ENCODE results near the gene PRRG4.
"Not testable (repeated sequence)": the region's sequence is repeated elsewhere in the genome, so short reads cannot be mapped to it uniquely, and the experiment has no call there.

PRRG4 gene

DNA sequence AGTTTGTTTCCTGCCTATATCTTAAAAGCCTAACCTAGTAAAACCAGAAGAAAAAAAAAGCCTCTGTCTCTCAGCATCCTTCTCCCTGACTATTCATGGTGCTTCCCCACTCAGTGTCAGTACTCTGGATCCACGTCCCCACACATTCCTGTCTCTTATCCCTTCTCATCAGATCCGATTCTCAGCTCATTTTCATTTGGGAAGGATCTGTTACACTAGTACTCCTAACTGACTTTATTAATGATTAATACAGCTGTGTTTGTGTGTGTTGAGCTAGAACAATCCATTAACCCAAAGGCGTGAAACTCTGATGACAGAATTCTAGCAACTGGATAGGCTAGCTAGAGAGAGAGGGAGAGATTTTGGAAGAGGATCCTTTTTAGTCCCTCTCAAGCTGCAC is 1.5 kb downstream of the PRRG4 start:
- DNase-seq, result no peak

DNA sequence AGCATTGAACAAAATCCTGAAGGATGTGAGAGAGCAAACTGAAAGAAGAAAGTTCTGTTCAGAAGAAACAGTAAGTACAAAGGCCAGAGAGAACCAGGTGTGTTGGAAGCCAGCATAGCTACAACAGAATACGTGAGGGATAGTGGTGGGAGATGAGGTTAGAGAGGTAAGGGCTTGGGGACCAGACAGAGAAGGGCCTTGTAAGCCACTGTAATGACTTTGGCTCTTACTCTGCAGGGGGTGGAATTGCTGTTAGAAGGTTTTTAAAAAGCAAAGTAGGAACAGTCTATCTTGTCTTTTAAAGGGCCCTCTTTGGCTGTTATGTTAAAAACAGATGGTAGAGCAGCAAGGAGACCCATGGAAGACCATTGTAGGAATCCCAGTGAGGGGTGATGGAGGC is 4.2 kb downstream of the PRRG4 start:
- no peak for DNase-seq

DNA sequence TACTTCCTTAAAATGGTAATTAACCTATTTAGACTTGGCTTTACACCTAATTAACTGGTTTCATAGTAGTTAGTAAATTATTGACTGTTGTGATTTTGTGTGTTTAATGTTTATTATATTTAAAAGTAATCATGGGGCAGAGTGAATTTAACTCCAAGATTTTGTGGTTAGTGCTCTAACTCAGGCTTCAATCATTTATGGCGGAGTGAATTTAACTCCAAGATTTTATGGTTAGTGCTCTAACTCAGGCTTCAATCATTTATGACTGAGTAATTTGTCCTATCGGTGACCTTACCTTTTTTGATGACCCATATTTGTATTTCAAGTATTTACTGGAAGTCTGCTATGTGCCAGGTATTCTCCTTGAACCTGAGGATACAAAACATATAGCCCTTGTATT is 7.2 kb downstream of the PRRG4 start:
- no peak for DNase-seq

DNA sequence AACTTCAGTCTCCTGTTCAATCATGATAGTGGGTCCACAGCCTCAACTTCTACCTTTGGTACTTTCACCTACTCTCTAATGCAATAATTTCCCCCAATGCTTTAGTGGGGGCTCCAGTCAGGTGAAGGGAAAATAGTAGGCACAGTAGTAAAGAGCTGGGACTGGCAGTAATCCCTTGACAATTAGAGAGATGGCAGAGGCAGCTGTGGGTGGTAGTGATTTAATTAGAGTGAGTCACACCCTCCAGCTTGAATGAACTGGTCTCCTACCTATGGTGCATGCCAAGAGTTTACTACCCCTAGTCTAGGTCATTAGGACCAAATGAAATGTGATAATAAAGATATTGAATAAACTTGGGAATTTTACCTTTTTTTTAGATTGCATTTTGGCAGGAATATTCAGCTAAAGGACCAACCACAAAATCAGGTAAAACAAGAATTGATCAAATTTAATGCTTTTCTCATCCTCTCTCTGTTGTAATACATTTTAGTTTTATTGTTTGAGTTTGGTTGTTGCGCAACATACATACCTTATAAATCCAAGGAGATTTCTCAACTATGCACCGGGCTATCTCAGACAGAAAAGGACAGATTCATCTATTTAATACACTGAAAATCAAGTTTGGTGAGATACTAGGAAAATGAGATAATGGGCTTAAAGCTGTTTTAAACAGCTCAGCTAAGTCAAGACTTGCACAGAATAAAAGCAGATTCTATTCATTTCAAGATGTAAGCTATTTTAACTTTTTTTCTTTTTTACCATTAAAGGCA is 9.0 kb downstream of the PRRG4 start:
- DNase-seq, result peak; percentile 2

DNA sequence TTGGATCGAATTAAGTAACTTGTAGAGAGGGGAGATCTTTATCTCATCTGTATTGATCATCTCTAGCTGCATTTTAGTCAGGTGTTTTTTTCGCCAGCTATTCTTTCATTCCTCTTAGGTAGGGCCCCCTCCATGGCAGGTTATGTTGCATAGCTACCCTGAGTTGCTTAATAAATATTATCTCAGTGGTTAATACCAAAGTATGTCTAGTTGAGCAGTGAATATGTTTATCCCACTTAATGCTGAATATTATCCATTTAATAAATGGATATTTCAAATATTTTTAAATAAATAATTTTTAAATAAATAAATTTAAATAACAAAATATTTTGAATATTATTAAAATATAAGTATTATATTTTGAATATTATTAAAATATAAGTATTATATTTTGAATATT is 9.6 kb downstream of the PRRG4 start:
- DNase-seq, result no peak

DNA sequence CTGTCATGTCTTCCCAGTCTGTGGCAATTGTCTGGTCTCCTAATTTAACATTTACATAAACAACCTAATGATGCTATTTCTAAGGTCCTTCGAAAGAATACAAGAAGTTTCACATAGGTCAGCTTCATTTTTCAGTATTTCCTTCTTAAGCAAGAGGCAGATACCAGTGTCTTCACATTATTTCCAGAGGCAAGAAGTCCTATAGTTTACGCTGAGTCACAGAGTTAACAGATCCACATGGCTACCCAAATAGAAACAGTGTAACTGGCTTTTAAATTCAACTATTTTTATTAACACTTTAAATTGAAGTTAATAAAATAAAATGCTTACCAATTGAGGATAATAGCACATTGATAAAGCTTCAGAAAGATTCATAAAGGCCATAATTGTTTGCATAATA is 10.9 kb downstream of the PRRG4 start:
- DNase-seq, result no peak

DNA sequence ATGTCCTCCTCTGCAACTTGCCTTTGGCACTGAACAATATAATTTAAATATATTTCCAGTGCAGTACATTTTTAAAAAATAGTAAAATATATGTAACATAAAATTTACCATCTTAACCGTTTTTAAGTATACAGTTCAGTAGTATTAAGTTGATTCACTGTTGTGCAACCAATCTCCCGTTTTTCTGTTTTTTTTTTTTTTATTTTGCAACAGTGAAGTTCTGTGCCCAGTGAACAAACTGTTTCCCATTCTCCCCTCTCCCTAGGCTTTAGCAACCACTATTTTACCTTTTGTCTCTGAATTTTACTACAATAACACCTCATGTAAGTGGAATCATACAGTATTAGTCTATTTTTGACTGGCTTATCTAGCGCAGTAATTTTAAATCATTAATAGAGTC is 13.8 kb downstream of the PRRG4 start:
- no peak for DNase-seq

DNA sequence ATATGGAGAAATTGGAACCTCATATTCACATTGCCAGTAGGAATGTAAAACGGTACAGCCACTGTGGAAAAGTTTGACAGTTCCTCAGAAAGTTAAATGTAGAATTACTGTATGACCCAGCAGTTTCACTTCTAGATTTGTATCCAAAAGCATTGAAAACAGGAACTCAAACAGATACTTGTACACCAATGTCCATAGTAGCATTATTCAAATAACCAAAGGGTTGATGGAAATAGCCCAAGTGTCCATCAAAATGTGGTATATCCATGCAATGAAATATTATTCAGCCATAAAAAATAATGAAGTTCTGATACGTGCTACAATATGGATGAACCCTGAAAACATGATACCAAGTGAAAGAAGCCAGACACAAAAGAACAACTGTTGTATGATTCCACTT is 17.8 kb downstream of the PRRG4 start:
- no peak for DNase-seq

DNA sequence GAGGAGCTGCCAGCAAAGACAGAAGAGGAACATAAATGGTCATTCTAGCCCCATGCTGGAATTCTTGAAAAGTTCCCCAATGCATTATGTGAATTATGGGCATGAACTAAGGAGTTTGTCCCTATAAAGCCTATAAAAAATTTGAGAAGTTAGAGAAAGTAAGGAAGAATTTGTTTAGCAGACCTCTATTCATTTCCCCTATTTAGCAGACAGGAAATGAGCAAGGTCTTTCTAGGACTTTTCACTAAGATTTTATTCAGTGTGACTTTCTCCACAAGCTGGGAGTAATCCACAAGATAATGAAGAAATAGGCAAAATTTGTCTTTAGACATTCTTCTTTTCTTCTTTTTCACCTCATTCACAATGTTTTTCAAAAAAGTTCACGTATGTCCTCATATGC is 20.0 kb downstream of the PRRG4 start:
- DNase-seq, result no peak

DNA sequence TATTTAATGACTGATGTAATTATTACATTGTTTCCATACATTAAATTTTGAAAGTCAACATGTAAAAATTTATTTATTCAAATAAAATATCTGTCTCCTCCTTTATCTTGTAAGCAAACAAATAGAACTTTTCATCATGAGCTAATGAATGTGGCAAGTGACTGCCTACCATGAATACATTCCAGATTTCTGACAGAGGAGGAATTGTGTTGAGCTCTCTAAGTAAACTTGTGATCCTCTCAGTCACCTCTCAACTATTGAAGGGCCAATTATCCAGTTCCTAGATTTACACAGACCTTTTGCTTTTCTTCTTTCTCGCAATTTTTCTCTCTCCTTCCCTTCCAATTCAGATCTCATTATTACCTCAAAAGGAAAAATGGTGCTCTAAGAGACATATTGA is 21.5 kb downstream of the PRRG4 start:
- DNase-seq, result no peak

DNA sequence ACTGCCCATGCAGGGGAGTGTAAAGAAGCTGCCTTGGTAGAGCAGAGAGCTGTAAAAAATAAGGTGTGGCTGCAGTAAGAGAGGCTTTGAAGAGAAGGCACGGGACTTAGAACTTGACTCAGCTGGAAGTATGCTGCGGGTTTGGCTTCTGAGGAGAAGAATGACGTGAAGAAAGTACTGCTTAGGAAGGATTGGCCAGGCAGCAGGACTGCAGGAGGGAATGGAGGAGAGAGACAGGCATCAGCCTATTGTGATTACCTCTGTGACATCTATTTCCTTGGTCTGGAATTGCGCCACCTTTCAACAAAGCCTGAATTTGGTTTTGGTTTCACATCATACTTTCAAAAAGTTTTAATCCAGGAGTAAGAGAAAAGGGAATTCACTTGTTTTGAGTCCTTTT is 22.5 kb downstream of the PRRG4 start:
- no peak for DNase-seq

DNA sequence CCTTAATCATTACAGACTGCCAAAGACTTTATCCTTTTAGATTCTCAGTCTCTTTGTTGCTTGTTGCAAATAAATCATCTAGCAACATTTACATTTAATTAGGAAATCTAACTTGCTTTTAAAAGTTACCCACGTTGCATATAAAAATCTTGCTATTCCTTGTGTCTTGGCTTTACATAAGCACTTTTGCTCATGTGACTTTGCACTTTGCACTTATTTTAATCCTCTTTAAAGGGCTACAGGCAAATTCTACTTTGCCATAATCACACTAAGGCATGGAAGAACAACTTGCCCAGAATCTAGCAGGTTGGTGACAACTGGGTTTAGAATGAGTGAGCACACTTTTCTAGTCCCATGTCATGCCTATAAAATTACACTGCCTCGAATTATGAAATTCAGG is 25.9 kb downstream of the PRRG4 start:
- DNase-seq, result no peak

DNA sequence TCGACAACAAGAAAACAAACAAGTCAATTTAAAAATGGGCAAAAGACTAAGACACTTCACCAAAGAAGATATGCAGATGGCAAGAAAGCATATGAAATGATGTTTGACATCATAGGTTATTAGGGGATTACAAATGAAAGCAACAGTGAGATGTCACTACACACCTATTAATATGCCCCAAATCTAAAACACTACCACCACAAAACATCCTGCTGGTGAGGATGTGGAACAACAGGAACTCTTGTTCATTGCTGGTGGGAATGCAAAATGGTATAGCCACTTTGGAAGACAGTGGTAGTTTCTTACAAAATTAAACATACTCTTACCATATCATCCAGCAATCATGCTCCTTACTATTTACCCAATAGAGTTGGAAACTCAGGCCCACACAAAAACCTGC is 29.0 kb downstream of the PRRG4 start:
- DNase-seq, result no peak

DNA sequence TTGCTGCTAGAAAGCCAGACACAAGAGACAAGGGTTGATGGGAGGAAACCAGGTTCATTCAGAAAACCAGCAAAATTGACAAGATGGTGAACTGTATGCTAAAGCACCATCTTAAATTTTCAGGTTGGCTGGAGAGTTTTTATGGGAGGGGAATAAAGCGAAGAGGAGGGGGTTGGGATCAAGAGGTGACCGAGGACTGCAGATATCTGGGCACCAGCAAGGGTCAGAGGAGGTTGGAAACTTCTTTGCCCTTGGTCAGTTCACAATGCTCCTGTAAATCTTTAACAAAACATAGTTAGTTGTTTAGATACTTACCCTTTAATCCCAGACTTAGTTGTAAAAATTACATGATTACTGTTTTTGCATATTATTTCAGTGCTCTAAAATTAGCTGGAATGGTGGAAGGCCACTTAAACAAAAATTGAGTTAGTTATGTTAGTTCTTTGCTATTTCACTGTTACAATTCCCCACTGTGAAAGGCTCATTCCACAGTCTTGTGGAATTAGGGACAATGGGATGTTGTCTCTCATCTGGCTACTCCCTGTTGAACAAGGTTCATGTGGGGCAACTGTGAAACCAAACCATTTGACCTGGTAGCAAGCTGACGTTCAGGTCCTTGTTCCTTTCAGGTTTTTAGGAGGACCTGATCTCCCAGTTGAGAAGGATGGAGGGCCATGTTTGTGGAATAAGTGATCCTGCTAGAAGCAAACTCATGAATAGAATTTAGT is 32.3 kb downstream of the PRRG4 start:
- DNase-seq, result no peak

DNA sequence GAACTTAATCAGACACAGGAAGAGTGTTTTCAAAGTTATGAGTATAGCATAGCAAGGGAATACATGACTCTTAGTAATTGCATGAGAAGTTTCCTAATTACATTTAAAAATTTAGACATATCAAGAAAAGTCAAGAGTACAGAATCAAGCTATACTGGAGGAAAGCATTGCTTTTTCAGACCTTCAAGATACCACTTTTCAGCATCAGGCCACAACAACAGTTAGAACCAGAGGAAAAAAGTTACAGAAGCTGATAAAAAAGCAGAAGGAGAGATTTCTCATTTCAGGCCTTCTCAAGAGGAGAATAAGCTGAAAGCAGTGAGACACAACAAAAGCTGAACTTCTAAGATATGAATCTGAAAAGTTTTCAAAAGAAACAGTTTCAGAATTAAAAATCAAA is 34.8 kb downstream of the PRRG4 start:
- DNase-seq, result no peak

DNA sequence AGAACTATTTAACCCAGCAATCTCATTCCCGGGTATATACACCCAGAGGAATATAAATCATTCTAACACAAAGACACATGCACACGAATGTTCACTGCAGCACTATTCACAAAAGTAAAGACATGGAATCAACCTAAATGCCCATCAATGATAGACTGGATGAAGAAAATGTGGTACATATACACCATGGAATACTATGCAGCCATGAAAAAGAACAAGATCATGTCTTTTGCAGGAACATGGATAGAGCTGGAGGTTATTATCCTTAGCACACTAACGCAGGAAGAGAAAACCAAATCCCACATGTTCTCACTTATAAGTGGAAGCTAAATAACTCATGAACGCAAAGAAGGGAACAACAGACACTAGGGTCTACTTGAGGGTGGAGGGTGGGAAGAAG is 39.0 kb downstream of the PRRG4 start:
- not testable (repeated sequence) for DNase-seq

DNA sequence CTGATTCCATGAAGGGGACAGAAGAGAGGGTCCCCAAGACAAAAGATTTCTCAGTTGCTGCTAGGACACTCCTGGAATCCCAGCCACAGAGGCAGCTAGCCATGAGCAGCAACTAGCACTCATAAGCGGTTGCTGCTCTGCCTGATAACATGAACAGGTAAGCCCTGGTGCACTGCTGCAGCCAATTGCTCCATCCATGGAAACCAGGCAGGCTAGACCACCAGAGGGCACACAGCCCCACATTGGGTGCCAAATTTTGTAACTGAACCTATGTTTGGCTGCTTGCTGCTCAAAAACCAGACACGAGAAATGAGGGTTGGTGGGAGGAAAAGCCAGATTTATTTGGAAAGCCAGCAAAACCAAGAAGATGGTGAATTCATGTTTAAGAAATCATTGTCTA is 40.9 kb downstream of the PRRG4 start:
- peak; percentile 19 for DNase-seq

DNA sequence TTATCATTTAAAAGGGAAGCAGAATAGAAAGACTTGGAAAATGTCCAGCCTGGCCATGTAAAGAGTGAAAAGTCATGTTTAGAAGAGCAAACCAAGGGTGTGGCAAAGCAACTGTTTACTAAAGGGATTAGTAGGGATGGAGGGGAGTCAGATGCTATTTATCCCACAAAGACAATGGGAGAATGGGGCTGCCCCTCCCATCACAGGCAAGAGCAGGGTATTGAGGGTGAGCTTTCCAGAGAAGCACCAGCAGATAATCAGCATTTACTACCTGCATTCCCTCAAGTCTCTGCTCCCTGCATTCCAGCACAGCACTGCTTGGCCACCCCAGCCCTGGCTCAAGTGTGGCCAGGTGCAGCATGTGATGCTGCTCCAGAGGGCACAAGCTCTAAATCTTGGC is 44.4 kb downstream of the PRRG4 start:
- DNase-seq, result no peak

DNA sequence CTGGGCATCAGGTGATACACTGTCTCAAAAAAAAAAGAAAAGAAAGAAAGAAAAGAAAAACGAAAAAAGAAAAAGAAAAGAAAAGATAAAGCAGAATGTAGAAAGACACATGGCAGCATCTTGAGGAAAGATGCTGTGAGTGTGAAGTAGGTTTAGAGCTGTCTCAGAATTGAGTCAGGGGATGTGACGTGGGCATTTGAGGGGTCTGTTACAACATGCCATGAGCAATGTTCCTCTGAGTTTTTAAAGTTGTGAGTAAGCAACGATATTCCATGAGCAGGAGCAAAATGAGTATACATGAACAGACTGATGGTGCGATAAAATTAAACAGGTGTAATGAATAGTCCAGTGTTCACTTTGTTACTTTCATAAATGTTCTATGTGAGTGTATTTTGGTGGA is 51.6 kb downstream of the PRRG4 start:
- DNase-seq, result no peak

DNA sequence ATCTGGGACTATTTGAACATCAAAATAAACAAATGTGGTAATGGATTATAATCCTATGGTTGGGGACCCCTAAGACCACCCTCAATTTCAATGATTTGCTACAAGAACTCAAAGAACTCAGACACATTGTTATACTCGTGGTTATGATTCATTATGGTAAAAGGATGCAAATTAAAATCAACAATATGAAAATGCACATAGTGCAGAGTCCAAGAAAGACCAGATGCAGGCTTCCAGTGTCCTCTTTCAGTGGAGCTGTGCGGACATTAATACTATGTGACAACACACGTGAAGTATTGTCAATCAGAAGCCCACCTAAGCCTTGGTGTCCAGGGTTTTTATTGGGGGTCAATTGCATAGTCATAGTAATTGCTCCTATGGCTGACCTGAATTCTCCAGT is 53.7 kb downstream of the PRRG4 start:
- DNase-seq, result no peak

DNA sequence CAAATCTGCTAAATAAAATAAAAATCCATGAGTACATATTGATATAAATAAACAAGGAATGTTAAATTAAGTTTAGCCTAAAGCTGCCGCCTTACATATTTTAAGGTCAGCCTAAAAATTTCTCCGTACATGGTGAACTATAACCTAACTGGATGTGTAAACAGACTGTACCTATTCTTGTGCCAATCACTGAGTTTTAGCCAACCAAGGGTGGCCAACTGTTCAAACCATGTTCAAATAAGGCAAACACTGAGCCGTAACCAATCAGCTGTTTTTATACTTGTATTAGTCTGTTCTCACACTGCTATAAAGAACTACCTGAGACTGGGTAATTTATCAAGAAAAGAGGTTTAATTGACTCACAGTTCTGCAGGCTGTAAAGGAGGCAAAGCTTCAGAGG is 54.3 kb downstream of the PRRG4 start:
- DNase-seq, result no peak

DNA sequence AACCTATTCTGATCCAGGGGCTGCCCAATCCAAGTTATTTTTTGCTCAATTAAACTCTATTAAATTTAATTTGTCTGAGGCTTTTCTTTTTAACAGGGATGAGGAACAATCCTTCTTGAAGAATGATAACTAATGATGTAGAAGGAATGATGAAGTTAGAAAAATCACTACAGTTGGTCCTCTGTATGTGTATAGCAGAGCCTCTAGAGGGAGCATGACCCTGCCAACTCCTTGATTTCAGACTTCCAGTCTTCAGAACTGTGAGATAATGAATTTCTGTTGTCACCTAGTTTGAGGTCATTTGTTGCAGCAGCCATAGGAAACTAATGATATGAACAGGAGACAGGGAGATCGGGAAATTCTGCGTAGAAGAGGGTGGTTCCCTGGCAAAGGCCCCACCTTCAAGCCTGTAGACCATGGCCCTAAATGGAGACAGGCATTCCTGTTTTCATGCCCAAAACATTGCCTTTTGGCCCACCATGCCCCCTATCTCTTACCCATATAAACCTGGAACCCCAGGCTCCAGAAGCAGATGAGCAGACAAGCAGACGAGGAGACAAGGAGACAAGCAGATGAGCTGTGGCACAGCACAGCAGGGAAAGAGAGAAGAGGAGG is 55.1 kb downstream of the PRRG4 start:
- no peak for DNase-seq

DNA sequence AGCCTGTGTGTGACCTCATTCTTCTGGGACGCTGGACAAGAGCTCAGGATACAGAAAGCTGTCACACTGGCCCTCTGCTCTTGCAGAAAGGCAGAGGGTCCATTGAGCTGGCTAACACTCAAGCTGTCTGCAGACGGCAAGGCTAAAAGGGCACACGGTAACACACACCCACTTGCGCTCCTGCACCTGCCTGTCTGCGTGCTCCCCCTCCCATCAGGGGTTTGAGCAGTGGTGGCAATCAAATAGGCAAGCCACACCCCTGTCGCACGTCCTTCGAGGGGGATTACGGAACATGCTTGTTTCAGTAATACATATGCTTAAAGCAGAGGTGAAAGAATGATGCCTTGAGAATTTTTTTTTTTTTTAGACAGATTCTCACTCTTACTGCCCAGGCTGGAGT is 55.8 kb downstream of the PRRG4 start:
- DNase-seq, result no peak

DNA sequence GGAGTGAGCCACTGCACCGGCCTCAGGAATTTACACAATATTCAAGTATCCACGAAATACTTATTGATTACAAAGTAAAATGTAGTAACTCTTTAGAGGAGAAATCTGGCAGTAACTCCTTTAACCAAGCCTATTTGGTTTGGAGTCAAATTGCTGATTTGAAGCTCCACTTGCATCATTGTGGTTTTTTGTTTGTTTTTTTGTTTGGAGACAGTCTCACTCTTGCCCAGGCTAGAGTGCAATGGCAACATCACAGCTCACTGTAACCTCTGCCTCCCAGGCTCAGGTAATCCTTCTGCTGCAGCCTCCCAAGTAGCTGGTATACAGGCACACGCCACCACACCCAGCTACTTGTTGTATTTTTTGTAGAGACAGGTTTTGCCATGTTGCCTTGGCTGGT is 56.5 kb downstream of the PRRG4 start:
- DNase-seq, result no peak
